ENCODE data around the gene BSPH1.
"Not testable (repeated sequence)": the region's sequence is repeated elsewhere in the genome, so short reads cannot be mapped to it uniquely, and the experiment has no call there.

The BSPH1 gene

GRCh38 chr19:47992070-47992469, at the start of gene BSPH1:
TSS of gene BSPH1 (minus strand) at chr19:47992170. CDS start at chr19:47992081, 89 bp downstream.
- DNase-seq = no peak

- DNase-seq = no peak
Measured at GRCh38 chr19:48036765-48037164, 44.8 kb upstream of the BSPH1 start.

GRCh38 chr19:48033604-48034003, 41.6 kb upstream of the BSPH1 start:
- no peak for DNase-seq

GRCh38 chr19:48030073-48030472, 38.1 kb upstream of the BSPH1 start:
- DNase-seq = no peak

GRCh38 chr19:48029431-48029830, 37.5 kb upstream of the BSPH1 start:
- DNase-seq = no peak

- no peak for DNase-seq
Measured at GRCh38 chr19:48025480-48025879, 33.5 kb upstream of the BSPH1 start.

GRCh38 chr19:48023518-48023917, 31.5 kb upstream of the BSPH1 start:
- DNase-seq = no peak

- no peak for DNase-seq
Measured at GRCh38 chr19:48023011-48023410, 31.0 kb upstream of the BSPH1 start.

GRCh38 chr19:48020686-48021085, 28.7 kb upstream of the BSPH1 start:
- no peak for DNase-seq

GRCh38 chr19:48010932-48011758, 19.2 kb upstream of the BSPH1 start:
- DNase-seq = no peak

GRCh38 chr19:48006762-48007161, 14.8 kb upstream of the BSPH1 start:
- no peak for DNase-seq

GRCh38 chr19:48004236-48004635, 12.3 kb upstream of the BSPH1 start:
- DNase-seq = no peak

- no peak for DNase-seq
Measured at GRCh38 chr19:48000846-48001245, 8.9 kb upstream of the BSPH1 start.

- no peak for DNase-seq
Measured at GRCh38 chr19:47998800-47999199, 6.8 kb upstream of the BSPH1 start.

GRCh38 chr19:47996230-47996727, 4.3 kb upstream of the BSPH1 start:
- DNase-seq = no peak

- DNase-seq = no peak
Measured at GRCh38 chr19:47994209-47994802, 2.3 kb upstream of the BSPH1 start, which contains the start of gene ELSPBP1. TSS of gene ELSPBP1 (plus strand) at chr19:47994632. CDS start at chr19:48008668, 14,036 bp downstream.

GRCh38 chr19:47991191-47991808, 670 bp downstream of the BSPH1 start:
- no peak for DNase-seq

- no peak for DNase-seq
Measured at GRCh38 chr19:47973529-47973928, 18.4 kb downstream of the BSPH1 start.

- not testable (repeated sequence) for DNase-seq
Measured at GRCh38 chr19:47955936-47956335, 36.0 kb downstream of the BSPH1 start.

GRCh38 chr19:47952132-47952531, 39.8 kb downstream of the BSPH1 start:
- not testable (repeated sequence) for DNase-seq

GRCh38 chr19:47949852-47950521, 42.0 kb downstream of the BSPH1 start:
- DNase-seq = not testable (repeated sequence)

GRCh38 chr19:47928581-47928980, 63.4 kb downstream of the BSPH1 start:
- not testable (repeated sequence) for DNase-seq

GRCh38 chr19:47920107-47920506, 71.9 kb downstream of the BSPH1 start:
- DNase-seq = not testable (repeated sequence)
